ENCODE data around the gene ZBTB6.

ZBTB6 gene

GRCh38 chr9:122912964-122913673, at the start of gene ZBTB6:
TSS of gene ZBTB6 (minus strand) at chr9:122913323. CDS start at chr9:122912072, 1,251 bp downstream.
- DNase-seq (ENCODE audit: low read depth in 1 of 2, low spot score in 1 of 2) = peak; percentile 53 to 70

- no peak for DNase-seq (ENCODE audit: low read depth in 1 of 2, low spot score in 1 of 2)
Measured at GRCh38 chr9:122961139-122961538, 48.0 kb upstream of the ZBTB6 start.

GRCh38 chr9:122955961-122956360, 42.8 kb upstream of the ZBTB6 start:
- no peak for DNase-seq (ENCODE audit: low read depth in 1 of 2, low spot score in 1 of 2)

- no peak for DNase-seq (ENCODE audit: low read depth in 1 of 2, low spot score in 1 of 2)
Measured at GRCh38 chr9:122954253-122954691, 41.1 kb upstream of the ZBTB6 start.

- DNase-seq (ENCODE audit: low read depth in 1 of 2, low spot score in 1 of 2) = no peak
Measured at GRCh38 chr9:122951056-122951455, 37.9 kb upstream of the ZBTB6 start.

- no peak for DNase-seq (ENCODE audit: low read depth in 1 of 2, low spot score in 1 of 2)
Measured at GRCh38 chr9:122950263-122950662, 37.1 kb upstream of the ZBTB6 start.

GRCh38 chr9:122949696-122950095, 36.6 kb upstream of the ZBTB6 start:
- no peak for DNase-seq (ENCODE audit: low read depth in 1 of 2, low spot score in 1 of 2)

GRCh38 chr9:122948313-122948712, 35.2 kb upstream of the ZBTB6 start:
- DNase-seq (ENCODE audit: low read depth in 1 of 2, low spot score in 1 of 2) = no peak

GRCh38 chr9:122946461-122947005, 33.4 kb upstream of the ZBTB6 start:
- DNase-seq (ENCODE audit: low read depth in 1 of 2, low spot score in 1 of 2) = no peak

GRCh38 chr9:122944960-122945888, 32.1 kb upstream of the ZBTB6 start:
- DNase-seq (ENCODE audit: low read depth in 1 of 2, low spot score in 1 of 2) = no peak

GRCh38 chr9:122941582-122942234, 28.6 kb upstream of the ZBTB6 start:
- no peak for DNase-seq (ENCODE audit: low read depth in 1 of 2, low spot score in 1 of 2)

GRCh38 chr9:122940749-122941581, 27.8 kb upstream of the ZBTB6 start, which contains the start of gene RABGAP1:
TSS of gene RABGAP1 (plus strand) at chr9:122941020. CDS start at chr9:122957060, 16,040 bp downstream.
- DNase-seq (ENCODE audit: low read depth in 1 of 2, low spot score in 1 of 2) = peak; percentile 94 to 99

GRCh38 chr9:122940454-122940748, 27.3 kb upstream of the ZBTB6 start:
- DNase-seq (ENCODE audit: low read depth in 1 of 2, low spot score in 1 of 2) = no peak

- DNase-seq (ENCODE audit: low read depth in 1 of 2, low spot score in 1 of 2) = no peak
Measured at GRCh38 chr9:122939601-122940000, 26.5 kb upstream of the ZBTB6 start.

- no peak for DNase-seq (ENCODE audit: low read depth in 1 of 2, low spot score in 1 of 2)
Measured at GRCh38 chr9:122936883-122937282, 23.8 kb upstream of the ZBTB6 start.

GRCh38 chr9:122936464-122936863, 23.3 kb upstream of the ZBTB6 start:
- no peak for DNase-seq (ENCODE audit: low read depth in 1 of 2, low spot score in 1 of 2)

- DNase-seq (ENCODE audit: low read depth in 1 of 2, low spot score in 1 of 2) = peak; percentile 67 to 87
Measured at GRCh38 chr9:122931226-122932121, 18.4 kb upstream of the ZBTB6 start, which contains the start of gene ZBTB26. TSS of gene ZBTB26 (minus strand) at chr9:122931512. CDS start at chr9:122919934, 11,578 bp downstream.

GRCh38 chr9:122930541-122931225, 17.6 kb upstream of the ZBTB6 start:
- no peak for DNase-seq (ENCODE audit: low read depth in 1 of 2, low spot score in 1 of 2)

Measured in activated CD4-positive, alpha-beta T cell treated with anti-CD3 and anti-CD28 coated beads, Interleukin-2, amount 50 U/mL, for 24 hours (primary cell).